H1 (cell line): ENCODE data around the gene CHI3L1. TPM values are rescaled to one million over a fixed set of nuclear protein-coding genes. Genes with fewer than 3 reads are reported as not detected.

ENCODE experiments used
- CTCF ChIA-PET: fragments of 300-600 bp; sonication (Branson Sonifier 250); formaldehyde crosslinking; loops from one replicate; lab custom pipeline; 2021; ENCODE audit not compliant: partially characterized antibody; lab: Charles Lee
- POLR2A ChIA-PET: fragments of 300-600 bp; sonication (Branson Sonifier 250); formaldehyde crosslinking; loops from one replicate; lab custom pipeline; 2021; ENCODE audit warnings: inconsistent platforms; ENCODE audit not compliant: partially characterized antibody; lab: Charles Lee
- DNase-seq, 2 experiments: peaks; one replicate each; pipeline versions ENCODE4 v3.0.0 to v3.0.0-alpha.2; 2010 to 2022; ENCODE audit warnings: low spot score in 2 of 2, low read depth in 1 of 2, mixed read lengths in 1 of 2
- FAIRE-seq: peaks from 2 replicates; lab custom pipeline; 2011; peaks lifted over from hg19 to GRCh38; lab: Jason Lieb, UNC
- H2AFZ ChIP-seq: 2 replicates; pipeline ENCODE4 v1.8.1; 2012; ENCODE audit warnings: low read length, inconsistent platforms
- H2AK5ac ChIP-seq: 2 replicates; pipeline ENCODE4 v1.6.1; 2013; ENCODE audit warnings: low read depth, low read length
- H2BK120ac ChIP-seq: replicated peaks from 2 replicates; pipeline ENCODE3; 2013; ENCODE audit warnings: low read depth, low read length, inconsistent platforms
- H2BK12ac ChIP-seq: 2 replicates; pipeline ENCODE4 v1.6.1; 2013; ENCODE audit warnings: low read depth, low read length
- H2BK15ac ChIP-seq: 2 replicates; pipeline ENCODE4 v1.6.1; 2013; ENCODE audit warnings: low read length
- H2BK20ac ChIP-seq: 2 replicates; pipeline ENCODE4 v1.6.1; 2013; ENCODE audit warnings: low read length
- H2BK5ac ChIP-seq: 2 replicates; pipeline ENCODE4 v1.6.1; 2013; ENCODE audit warnings: low read depth, low read length
- H3K14ac ChIP-seq: 2 replicates; pipeline ENCODE4 v1.6.1; 2013; ENCODE audit warnings: inconsistent platforms; ENCODE audit not compliant: insufficient read length
- H3K18ac ChIP-seq: 2 replicates; pipeline ENCODE4 v1.6.1; 2013; ENCODE audit warnings: low read length; ENCODE audit errors: extremely low read depth
- H3K23ac ChIP-seq: 2 replicates; pipeline ENCODE4 v1.6.1; 2013; ENCODE audit warnings: inconsistent platforms; ENCODE audit not compliant: insufficient read length
- H3K23me2 ChIP-seq: 2 replicates; pipeline ENCODE4 v1.6.1; 2013; ENCODE audit warnings: low read depth, low read length
- H3K27ac ChIP-seq: 2 replicates; pipeline ENCODE4 v1.6.1; 2011; ENCODE audit warnings: low read depth, low read length, inconsistent platforms
- H3K27me3 ChIP-seq, 4 experiments: replicated peaks in 1 of 4; 1 replicate in 1 of 4; 2 replicates in 3 of 4; pipeline versions ENCODE4 v1.6.1 to v1.8.1; 2011 to 2013; ENCODE audit warnings: low read length in 3 of 4, mild to moderate bottlenecking in 3 of 4, inconsistent platforms in 2 of 4, mixed read lengths in 2 of 4, moderate library complexity in 1 of 4; ENCODE audit not compliant: control insufficient read depth in 3 of 4, insufficient read depth in 3 of 4; ENCODE audit errors: extremely low read depth in 1 of 4
- H3K36me3 ChIP-seq, 4 experiments: 2 replicates each; pipeline versions ENCODE4 v1.6.1 to v1.8.1; 2011 to 2013; ENCODE audit warnings: mild to moderate bottlenecking in 4 of 4, low read length in 3 of 4, moderate library complexity in 2 of 4, control low read depth in 1 of 4, inconsistent platforms in 1 of 4; ENCODE audit not compliant: insufficient read depth in 4 of 4, control insufficient read depth in 2 of 4
- H3K4ac ChIP-seq: replicated peaks from 2 replicates; pipeline ENCODE3; 2013; ENCODE audit warnings: low read length, low read depth, mixed read lengths, inconsistent platforms; ENCODE audit not compliant: insufficient read length
- H3K4me1 ChIP-seq, 4 experiments: replicated peaks in 1 of 4; 1 replicate in 1 of 4; 2 replicates in 3 of 4; pipeline versions ENCODE4 v1.6.1 to v1.8.1; 2011 to 2013; ENCODE audit warnings: low read length in 3 of 4, inconsistent platforms in 2 of 4, mixed read lengths in 1 of 4; ENCODE audit not compliant: insufficient read depth in 4 of 4, control insufficient read depth in 3 of 4
- H3K4me2 ChIP-seq, 2 experiments: 2 replicates each; pipeline versions ENCODE4 v1.6.1 to v1.8.1; 2011 to 2013; ENCODE audit warnings: low read depth in 2 of 2, low read length in 2 of 2, control low read depth in 1 of 2, inconsistent platforms in 1 of 2, mild to moderate bottlenecking in 1 of 2; ENCODE audit not compliant: insufficient read depth in 1 of 2
- H3K4me3 ChIP-seq, 4 experiments: fragments of 200-600, 300-600 bp in 1 of 4; sonication (generic), shearing (Covaris generic), sonication (Bioruptor Twin) in 1 of 4; 2 replicates each; pipeline versions ENCODE4 v1.5.1 to v1.8.1; 2011 to 2016; ENCODE audit warnings: low read length in 4 of 4, low read depth in 3 of 4, control low read depth in 2 of 4, inconsistent platforms in 2 of 4, mild to moderate bottlenecking in 2 of 4, mixed read lengths in 1 of 4, moderate library complexity in 1 of 4; ENCODE audit not compliant: insufficient read depth in 2 of 4; ENCODE audit errors: extremely low read depth in 1 of 4
- H3K56ac ChIP-seq: replicated peaks from 2 replicates; pipeline ENCODE3; 2013; ENCODE audit warnings: low read depth, mild to moderate bottlenecking, mixed read lengths, low read length, inconsistent platforms; ENCODE audit not compliant: insufficient read length
- H3K79me1 ChIP-seq: 2 replicates; pipeline ENCODE4 v1.6.1; 2013; ENCODE audit warnings: low read depth, low read length, control low read depth
- H3K79me2 ChIP-seq, 2 experiments: 2 replicates each; pipeline versions ENCODE4 v1.6.1 to v1.8.1; 2012 to 2013; ENCODE audit warnings: low read length in 2 of 2, mild to moderate bottlenecking in 2 of 2, inconsistent platforms in 1 of 2; ENCODE audit not compliant: insufficient read depth in 2 of 2, control insufficient read depth in 1 of 2
- H3K9ac ChIP-seq, 4 experiments: replicated peaks in 1 of 4; 1 replicate in 1 of 4; 2 replicates in 3 of 4; pipeline versions ENCODE4 v1.6.1 to v1.8.1; 2011 to 2013; ENCODE audit warnings: low read depth in 3 of 4, low read length in 3 of 4, control low read depth in 2 of 4, mild to moderate bottlenecking in 2 of 4, moderate library complexity in 2 of 4, inconsistent platforms in 1 of 4; ENCODE audit errors: extremely low read depth in 1 of 4
- H3K9me3 ChIP-seq, 2 experiments: 2 replicates each; pipeline versions ENCODE4 v1.6.1 to v1.8.1; 2012 to 2013; ENCODE audit warnings: mild to moderate bottlenecking in 2 of 2, moderate library complexity in 2 of 2, control low read depth in 1 of 2, inconsistent platforms in 1 of 2, low read depth in 1 of 2, low read length in 1 of 2, mixed read lengths in 1 of 2; ENCODE audit not compliant: insufficient read depth in 2 of 2
- H4K20me1 ChIP-seq, 2 experiments: replicated peaks in 1 of 2; 2 replicates each; pipeline versions ENCODE3 to v1.8.1; 2011 to 2013; ENCODE audit warnings: inconsistent platforms in 2 of 2, low read length in 2 of 2, mild to moderate bottlenecking in 1 of 2; ENCODE audit not compliant: insufficient read depth in 2 of 2, control insufficient read depth in 1 of 2
- H4K5ac ChIP-seq: 2 replicates; pipeline ENCODE4 v1.6.1; 2013; ENCODE audit warnings: low read length, low read depth, mixed read lengths, inconsistent platforms; ENCODE audit not compliant: insufficient read length
- H4K8ac ChIP-seq: 2 replicates; pipeline ENCODE4 v1.8.0; 2013; ENCODE audit warnings: mild to moderate bottlenecking, moderate library complexity, low read length, inconsistent platforms; ENCODE audit not compliant: insufficient read depth; ENCODE audit errors: extremely low read depth
- H4K91ac ChIP-seq: replicated peaks from 2 replicates; pipeline ENCODE3; 2013; ENCODE audit warnings: low read length, mixed read lengths, inconsistent platforms; ENCODE audit not compliant: insufficient read length
- ATF2 ChIP-seq: IDR thresholded peaks from 2 replicates; pipeline ENCODE4 v1.6.1; 2012; ENCODE audit warnings: low read length, inconsistent platforms
- CBX8 ChIP-seq: fragments of 300-800, 300-1000 bp; sonication (generic); IDR thresholded peaks from 2 replicates; pipeline ENCODE4 v1.7.1; 2016; ENCODE audit warnings: low read depth, low read length, borderline replicate concordance
- CEBPB ChIP-seq: IDR thresholded peaks from 2 replicates; pipeline ENCODE4 v1.6.1; 2012; ENCODE audit warnings: low read depth, low read length
- EGR1 ChIP-seq: IDR thresholded peaks from 2 replicates; pipeline ENCODE4 v1.6.1; 2011; ENCODE audit warnings: low read depth, low read length, borderline replicate concordance
- EZH2 ChIP-seq: fragments of 200-600 bp; sonication (generic); IDR thresholded peaks from 2 replicates; pipeline ENCODE4 v1.7.1; 2012; ENCODE audit warnings: low read depth, mild to moderate bottlenecking, moderate library complexity, low read length, inconsistent platforms; ENCODE audit not compliant: severe bottlenecking
- HDAC6 ChIP-seq: IDR thresholded peaks from one replicate; pipeline ENCODE4 v1.7.1; 2012; ENCODE audit warnings: low read depth, mild to moderate bottlenecking, inconsistent platforms, low read length, moderate library complexity
- KDM1A ChIP-seq: fragments of 200-600, 300-600 bp; sonication (generic); IDR thresholded peaks from 2 replicates; pipeline ENCODE4 v1.7.1; 2016; ENCODE audit warnings: mild to moderate bottlenecking, low read length, borderline replicate concordance
- POU5F1 ChIP-seq: IDR thresholded peaks from 2 replicates; pipeline ENCODE4 v1.6.1; 2011; ENCODE audit warnings: low read depth, mild to moderate bottlenecking, low read length, moderate library complexity
- TBP ChIP-seq: IDR thresholded peaks from 2 replicates; pipeline ENCODE4 v1.6.1; 2011; ENCODE audit warnings: low read depth, low read length, improper control_type of control experiment
- TCF12 ChIP-seq: IDR thresholded peaks from 2 replicates; pipeline ENCODE4 v1.6.1; 2011; ENCODE audit warnings: low read depth, mild to moderate bottlenecking, low read length
- USF2 ChIP-seq: IDR thresholded peaks from 2 replicates; pipeline ENCODE4 v1.6.1; 2011; ENCODE audit warnings: low read length, improper control_type of control experiment
- YY1 ChIP-seq: IDR thresholded peaks from 2 replicates; pipeline ENCODE4 v1.6.1; 2011; ENCODE audit warnings: low read depth, mild to moderate bottlenecking, low read length
- WGBS, 2 experiments: shearing (Covaris generic) in 1 of 2; methylation state at CpG; one replicate each; pipeline versions ENCODE4 v1.1.6 to v1.1.7; 2013 to 2015; ENCODE audit warnings: low lambda C conversion rate in 2 of 2, mixed read lengths in 2 of 2, inconsistent platforms in 1 of 2, low coverage in 1 of 2, missing lambda C conversion rate in 1 of 2; ENCODE audit not compliant: insufficient replicate concordance in 2 of 2, insufficient coverage in 1 of 2, insufficient read length in 1 of 2; ENCODE audit errors: extremely low coverage in 1 of 2, missing lambda C conversion rate in 1 of 2; 5-methylcytosine and 5-hydroxymethylcytosine counted together
- polyA plus RNA-seq, 7 experiments: library from polyadenylated mRNA; depleted of rRNA in 3 of 7; stranded (reverse) in 5 of 7; unstranded in 2 of 7; fragments of >200 nt in 5 of 7; fragments of 200-250 nt in 2 of 7; gene quantifications; 1 replicate in 5 of 7; 2 replicates in 1 of 7; 4 replicates in 1 of 7; pipeline versions ENCODE4 v1.2.1 to v1.2.3, GENCODE V29; 2011 to 2013; ENCODE audit warnings: missing spikeins in 2 of 7, mixed read lengths in 2 of 7
- total RNA-seq: library from RNA; stranded (reverse); fragmentation: NEBNext Ultra II Directional; extraction: Animal tissue kit (Norgen Biotek cat#: 25700); gene quantifications from 2 replicates; pipeline ENCODE4 v1.2.1, GENCODE V29; 2021

Gene CHI3L1
- total and polyA plus RNA-seq, 2 of the 8 experiments (the other 6 are each of a cell fraction or from before 2014, with no cell fraction given), result 1.0 TPM; not detected in 1

- Histone ChIP-seq H3K9ac (no peak overlapping the region), H4K91ac (no peak overlapping the region), H3K4me1 (peaks cover 0 to 13% (median 6%) of the 10 kb centered on the region in 4 experiments; a peak in 6 of 7 replicates), H3K27me3 (no peaks in the 10 kb centered on the region), H2BK15ac (no peak overlapping the region), H3K18ac (no peak overlapping the region), H3K23ac (no peak overlapping the region), H3K4me2 (no peak overlapping the region), H2BK120ac (no peak overlapping the region), H2BK5ac (no peak overlapping the region), H2BK12ac (no peak overlapping the region), H4K8ac (no peak overlapping the region), H4K5ac (no peak overlapping the region), H3K79me1 (no peaks in the 10 kb centered on the region), H3K4ac (no peak overlapping the region), H2AK5ac (no peak overlapping the region), H2BK20ac (no peak overlapping the region), H4K20me1 (no peaks in the 10 kb centered on the region), H3K23me2 (no peaks in the 10 kb centered on the region; the same call in 1 of the 2 replicates), H3K27ac (no peak overlapping the region), H3K14ac (no peak overlapping the region), H2AFZ (no peak overlapping the region), H3K36me3 (no peaks in the 10 kb centered on the region), H3K4me3 (no peak overlapping the region), H3K79me2 (no peaks in the 10 kb centered on the region), H3K9me3 (peaks cover 0 to 5% of the 10 kb centered on the region in 2 experiments; a peak in 1 of 4 replicates), H3K56ac (no peak overlapping the region)
- CTCF ChIA-PET, result interaction anchor here (1.2 to 49.1 kb wide), 9 partner anchors 4 to 125 kb away, joined by 3 to 1071 read pairs (median 13); partner anchors contain the start of genes ADORA1 and PPFIA4
- 89% methylated on average over 6 of the region's 6 CpGs; no CpG with 5 or more reads in 1 of the 2 experiments for WGBS, 2 experiments
- DNase-seq (no peak), FAIRE-seq (no peak)
- TF ChIP-seq CBX8 (no peak), USF2 (no peak), POU5F1 (no peak), CEBPB (no peak), EGR1 (no peak), TBP (no peak), HDAC6 (no peak), TCF12 (no peak), KDM1A (no peak), ATF2 (no peak), EZH2 (no peak), YY1 (no peak)
- POLR2A ChIA-PET, result no interaction called here
Observed at GRCh38 chr1:203142124-203142523, 44.4 kb downstream of the CHI3L1 start.
